NCI-H146 treated with DMSO at 0.1 percent for 48 hours (cell line): Measurements from ENCODE around the gene CAMK1D.

Source experiments
- DNase-seq: peaks from one replicate; lab custom pipeline; 2025; ENCODE audit not compliant: unreplicated experiment; lab: John Stamatoyannopoulos, UW

The CAMK1D gene

DNA sequence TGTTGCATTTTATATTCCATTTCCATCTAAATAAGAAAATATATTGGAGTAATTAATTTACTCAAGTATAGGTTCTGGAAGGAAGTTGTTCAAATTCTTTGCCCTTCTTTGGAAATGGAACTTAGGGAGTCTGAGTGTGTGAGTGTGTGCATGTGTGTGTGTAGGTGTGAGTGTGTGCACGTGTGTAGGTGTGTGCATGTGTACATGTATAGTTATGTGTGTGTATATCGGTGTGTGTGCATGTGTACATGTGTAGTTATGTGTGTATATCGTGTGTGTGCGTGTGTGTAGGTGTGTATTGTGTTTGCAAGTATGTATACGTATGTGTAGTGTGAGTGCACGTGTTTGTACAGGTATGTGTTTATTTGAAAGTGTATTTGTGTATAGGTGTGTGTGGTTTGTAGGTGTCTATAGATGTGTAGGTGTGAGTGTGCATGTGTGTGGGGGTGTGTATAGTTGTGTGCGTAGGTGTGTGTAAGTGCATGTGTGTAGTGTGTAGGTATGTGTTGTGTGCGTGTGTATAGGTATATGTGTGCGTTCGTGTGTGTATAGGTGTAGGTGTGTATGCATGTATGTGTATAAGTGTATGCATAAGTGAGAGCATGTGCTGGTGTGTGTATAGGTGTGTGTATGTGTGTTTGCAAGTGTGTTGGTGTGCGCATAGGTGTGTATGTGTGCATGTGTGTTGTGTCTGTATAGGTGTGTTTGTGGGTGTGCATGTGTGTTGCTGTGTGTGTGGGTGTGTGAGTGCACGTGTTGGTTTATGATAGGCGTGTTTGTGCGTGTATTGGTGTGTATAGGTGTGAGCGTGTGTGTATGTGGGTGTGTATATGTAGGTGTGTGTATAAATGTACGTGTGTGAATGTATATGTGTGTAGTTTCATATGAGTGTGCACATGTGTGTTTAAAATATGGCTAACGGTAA is 266.2 kb downstream of the CAMK1D start:
- DNase-seq: no peak

DNA sequence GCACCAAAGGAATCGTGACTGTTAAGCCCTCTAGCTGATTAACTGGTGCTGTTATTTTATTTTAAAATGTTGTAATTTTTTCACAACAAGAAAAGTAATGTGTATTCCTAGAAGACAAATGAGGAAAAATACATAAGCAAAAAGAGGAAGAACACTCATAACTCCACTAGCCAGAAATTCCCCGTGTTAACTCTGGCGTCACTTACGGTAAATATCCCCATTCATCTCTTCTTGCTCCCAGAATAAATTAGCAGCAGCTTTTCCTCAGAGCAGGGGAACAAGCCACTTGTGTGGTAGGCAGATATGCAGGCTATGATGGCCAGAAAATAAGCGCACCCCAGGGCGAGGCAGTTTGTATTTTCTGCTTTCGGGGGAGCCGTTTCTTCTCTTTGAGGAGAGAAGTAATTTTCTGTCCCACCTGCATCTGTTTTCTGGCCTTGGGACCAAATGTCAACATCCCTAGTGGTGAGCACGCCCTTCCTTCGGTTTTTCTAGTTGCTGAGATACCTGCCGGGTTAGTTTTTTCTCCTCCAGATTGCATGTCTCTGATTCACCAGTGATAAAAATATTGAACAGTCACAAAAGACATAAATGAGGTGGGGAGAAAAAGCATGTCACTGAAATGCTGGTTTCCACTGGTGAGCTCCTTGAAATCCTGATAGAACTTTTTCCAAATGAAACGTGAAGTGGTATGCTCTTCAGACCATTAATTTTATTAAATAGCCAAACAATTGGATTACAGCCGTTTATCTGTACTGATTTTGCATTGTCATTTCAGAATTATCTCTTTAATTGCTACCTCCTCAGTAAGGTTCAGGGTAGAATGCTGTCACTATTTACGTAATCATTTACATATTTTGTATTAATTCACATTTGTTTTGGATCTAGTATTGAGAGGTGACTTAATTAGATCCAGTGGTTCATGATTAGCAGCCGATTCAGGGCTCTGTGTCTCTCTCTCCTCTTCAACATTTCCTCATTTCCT is 268.1 kb downstream of the CAMK1D start:
- DNase-seq: peak; percentile 86

- no peak for DNase-seq
Measured at GRCh38 chr10:12622016-12622415, 272.7 kb downstream of the CAMK1D start.

- no peak for DNase-seq
Measured at GRCh38 chr10:12622691-12623090, 273.3 kb downstream of the CAMK1D start.

DNA sequence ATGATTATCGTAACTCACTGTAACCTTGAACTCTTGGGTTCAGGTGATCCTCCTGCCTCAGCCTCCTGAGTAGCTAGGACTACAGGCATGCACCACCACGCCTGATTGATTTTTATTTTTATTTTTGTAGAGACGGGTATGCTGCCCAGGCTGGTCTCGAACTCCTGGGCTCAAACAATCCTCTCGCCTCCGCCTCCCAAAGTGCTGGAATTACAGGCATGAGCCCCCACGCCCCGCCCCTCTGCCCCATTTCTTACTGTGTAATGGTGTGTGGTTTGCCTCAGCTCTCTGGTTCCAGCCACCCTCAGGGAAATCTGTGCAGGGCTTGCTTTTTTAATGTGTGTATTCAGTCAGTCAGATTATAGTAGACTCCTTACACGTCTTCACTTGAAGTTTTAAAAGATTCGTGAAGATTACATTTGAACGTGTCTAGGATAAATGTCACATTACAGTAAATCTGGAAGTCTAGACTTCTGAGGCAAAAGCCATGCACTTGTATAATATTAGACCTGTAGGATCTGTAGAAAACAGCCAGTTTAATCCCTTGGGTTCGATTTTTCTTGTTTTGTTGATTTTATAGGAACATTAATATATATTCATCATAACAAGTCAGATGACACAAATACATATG is 276.2 kb downstream of the CAMK1D start:
- DNase-seq: no peak

DNA sequence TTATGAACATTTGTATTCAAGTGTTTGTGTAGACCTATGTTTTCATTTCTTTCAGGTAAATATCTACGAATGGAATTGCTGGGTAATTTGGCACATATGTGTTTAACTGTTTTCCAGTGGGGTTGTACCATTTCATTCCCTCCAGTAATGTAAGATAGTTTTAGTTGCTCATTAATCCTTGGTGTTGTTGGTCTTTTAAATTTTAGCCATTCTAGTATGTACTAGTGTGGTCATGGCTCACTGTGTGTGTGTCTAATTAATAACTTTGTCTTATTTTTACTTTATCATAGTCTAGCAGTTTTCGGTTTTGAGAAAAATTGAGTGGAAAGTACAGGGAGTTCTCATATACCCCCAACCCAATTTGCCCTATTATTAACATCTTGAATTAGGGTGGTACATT is 278.8 kb downstream of the CAMK1D start:
- DNase-seq: no peak

- DNase-seq: peak; percentile 84
Measured at GRCh38 chr10:12628964-12629766, 279.8 kb downstream of the CAMK1D start.

DNA sequence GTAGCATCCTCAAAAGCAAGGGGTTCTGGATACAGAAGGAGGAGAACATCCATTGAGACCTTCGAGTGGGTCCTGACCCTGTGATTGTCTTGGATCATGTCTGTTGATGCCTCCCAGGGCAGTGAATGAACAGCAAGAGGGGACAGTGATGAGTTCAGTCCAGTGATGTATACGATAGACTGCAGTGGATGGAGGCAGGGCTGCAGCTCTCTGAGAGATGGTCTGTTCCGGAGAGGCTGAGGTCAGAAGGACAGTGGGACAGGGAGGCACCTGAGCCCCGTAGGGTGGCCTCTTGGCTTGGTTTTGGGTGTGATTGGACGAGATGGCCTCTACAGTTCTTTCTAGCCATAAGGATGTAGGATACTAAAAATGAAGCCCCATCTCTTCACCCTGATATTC is 280.4 kb downstream of the CAMK1D start:
- DNase-seq: no peak

DNA sequence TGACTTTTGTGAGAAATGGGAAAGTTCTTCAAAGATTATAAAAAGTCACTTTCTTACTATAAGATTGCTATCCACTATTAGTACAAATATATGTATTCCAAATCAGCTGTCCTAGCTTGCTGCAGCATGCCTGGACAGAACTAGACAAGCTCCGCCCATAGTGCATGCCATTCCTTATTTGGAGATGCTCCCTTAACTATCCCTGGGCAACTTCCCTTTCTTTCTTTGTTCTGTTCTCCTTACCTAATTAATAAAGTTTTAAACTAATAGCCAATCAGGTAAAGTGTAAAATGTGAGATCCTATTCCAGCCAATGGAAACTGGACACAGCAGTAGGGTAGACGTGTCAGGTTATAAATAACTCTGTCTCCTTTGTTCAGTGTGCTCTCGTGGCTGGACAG is 281.9 kb downstream of the CAMK1D start:
- DNase-seq: no peak

DNA sequence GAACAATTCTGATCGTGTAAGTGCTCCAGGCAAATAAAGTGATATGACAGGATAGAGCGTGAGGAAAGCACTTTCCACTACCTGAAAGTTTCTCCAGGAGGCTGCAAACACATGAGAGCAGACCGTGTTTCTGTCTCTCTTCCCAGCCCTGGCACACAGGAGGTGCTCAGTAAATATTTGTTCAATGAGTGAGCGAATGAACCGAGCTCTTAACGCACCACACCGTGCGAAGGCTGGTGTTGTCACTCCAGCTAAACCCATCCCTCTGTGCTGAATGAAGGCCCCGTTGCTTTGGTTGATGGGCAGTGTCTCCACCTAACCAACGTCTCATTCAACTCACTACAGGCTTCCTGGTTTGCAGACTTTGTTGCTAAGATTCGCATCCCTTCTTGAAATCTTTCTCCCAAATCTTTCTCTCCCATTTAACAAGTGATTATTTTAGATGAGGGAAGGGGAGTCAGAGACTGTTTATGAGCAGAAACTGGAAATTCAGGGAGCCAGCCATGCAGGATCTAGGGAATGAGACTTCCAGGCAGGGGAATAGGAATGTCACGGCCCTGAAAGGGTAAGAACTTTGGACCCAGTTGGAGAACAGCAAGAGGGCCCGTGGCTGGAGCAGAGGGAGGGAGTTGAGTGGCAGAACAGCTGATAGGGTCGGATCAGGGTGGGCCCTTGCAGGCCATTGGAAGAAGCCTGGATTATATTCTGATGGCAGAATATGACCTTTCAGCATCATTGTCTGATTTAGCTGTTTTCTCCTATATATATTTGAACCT is 282.6 kb downstream of the CAMK1D start:
- DNase-seq: peak; percentile 69

DNA sequence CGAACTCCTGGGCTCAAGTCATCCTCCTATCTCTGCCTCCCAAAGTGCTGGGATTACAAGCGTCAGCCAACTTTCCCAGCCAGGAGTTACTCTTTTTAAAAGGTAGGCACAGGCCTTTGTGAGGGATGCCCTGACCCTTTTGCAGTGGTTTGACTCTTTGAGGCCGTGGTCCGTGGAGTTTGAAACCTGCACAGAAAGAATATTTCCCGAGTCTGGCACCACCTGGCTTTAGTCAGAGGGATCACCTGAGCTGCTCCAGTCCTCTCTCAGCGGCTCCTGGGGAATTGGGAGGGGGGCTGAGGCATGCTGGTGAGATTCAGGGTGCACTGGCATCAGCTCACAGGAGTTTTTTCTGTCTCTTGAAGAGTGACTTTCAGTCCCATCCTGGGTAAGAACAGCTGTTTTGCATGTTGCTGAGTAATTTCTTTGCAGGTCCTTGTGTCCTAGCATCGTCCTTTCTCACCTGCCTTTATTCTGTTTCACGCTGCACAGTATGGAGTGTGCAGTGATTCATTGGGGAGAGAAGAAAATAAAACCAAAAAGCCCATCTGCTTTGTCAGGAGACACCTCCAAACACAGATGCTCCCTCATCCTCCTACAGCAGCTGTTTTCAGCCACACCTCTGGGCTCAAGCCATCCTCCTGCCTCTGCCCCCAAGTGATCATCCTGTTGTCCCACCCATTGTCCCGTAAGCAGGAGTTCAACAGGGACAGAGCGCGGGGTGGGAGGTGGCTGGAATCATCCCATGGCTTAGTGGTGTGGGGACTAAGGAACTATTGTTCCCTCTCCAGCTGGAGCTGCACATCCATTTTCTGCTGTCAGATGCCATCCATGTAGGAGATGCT is 284.7 kb downstream of the CAMK1D start:
- no peak for DNase-seq

- DNase-seq: no peak
Measured at GRCh38 chr10:12634621-12634931, 285.2 kb downstream of the CAMK1D start.

DNA sequence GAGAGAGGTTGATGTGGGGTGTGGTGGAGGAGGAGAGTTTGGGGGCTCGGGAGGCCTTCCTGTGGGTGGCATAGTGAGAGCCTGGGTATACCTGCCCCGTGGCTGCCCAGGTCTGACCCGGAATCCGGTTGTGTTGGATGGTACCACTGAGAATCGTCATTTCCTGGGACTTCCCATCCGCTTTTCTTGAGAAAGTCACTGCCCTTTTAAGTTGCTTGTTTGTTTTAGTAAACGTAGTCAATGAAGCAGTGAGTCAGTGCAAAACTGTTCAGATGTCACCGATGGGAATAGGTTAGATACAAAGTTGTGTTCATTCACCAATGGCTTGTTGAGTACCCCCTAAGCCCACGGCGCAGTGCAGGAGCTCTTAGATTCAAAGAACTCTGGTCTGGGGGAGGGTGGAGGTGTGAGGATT is 285.8 kb downstream of the CAMK1D start:
- DNase-seq: no peak

- no peak for DNase-seq
Measured at GRCh38 chr10:12636571-12636970, 287.2 kb downstream of the CAMK1D start.

DNA sequence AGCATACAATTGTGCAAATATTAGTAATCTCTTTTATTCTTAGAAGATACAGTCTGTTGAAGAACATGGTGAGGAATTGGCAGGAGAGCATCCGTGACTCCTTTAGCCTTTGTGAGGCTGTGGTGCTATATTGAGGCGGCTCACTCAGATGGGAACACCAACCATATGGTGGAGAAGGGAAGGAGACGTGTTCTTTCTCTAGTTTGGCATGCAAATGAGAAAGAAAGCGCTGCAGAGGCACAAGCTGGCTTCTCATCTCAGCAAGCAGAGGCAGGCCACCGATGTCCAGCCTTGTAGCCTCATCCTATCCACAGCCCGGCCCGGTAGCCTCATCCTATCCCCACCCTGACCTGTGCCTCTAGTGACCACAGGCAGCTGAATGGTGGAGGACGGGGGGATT is 288.3 kb downstream of the CAMK1D start:
- no peak for DNase-seq

- DNase-seq: peak; percentile 98
Measured at GRCh38 chr10:12638103-12638502, 288.8 kb downstream of the CAMK1D start.

GRCh38 chr10:12638781-12639180 is 289.4 kb downstream of the CAMK1D start:
- no peak for DNase-seq

- DNase-seq: no peak
Measured at GRCh38 chr10:12639996-12640944, 290.9 kb downstream of the CAMK1D start.
